Stomach (tissue), 4 donors: ENCODE measurements around the gene THSD7A.

Source experiments
- EP300 ChIP-seq: sonication (generic); formaldehyde crosslinking; IDR thresholded peaks from one replicate; pipeline ENCODE4 v1.6.1; 2017; ENCODE audit warnings: antibody characterized with exemption
- POLR2A ChIP-seq, 4 donors: fragments of 450-650 bp; IDR thresholded peaks; one replicate each; pipeline ENCODE4 v1.6.1; 2016; ENCODE audit warnings: antibody characterized with exemption in 4 of 4, control low read depth in 2 of 4, mild to moderate bottlenecking in 1 of 4, moderate library complexity in 1 of 4
- TF ChIP-seq, protein P1 (sequence below), 7 experiments: fragments of 450-650 bp in 4 of 7; fragments of 200-600 bp in 3 of 7; sonication (generic) in 3 of 7; IDR thresholded peaks; one replicate each; pipeline ENCODE4 v1.5.1; 2016 to 2019; ENCODE audit warnings: antibody characterized with exemption in 7 of 7, control low read depth in 2 of 7, mild to moderate bottlenecking in 1 of 7

DNA sequence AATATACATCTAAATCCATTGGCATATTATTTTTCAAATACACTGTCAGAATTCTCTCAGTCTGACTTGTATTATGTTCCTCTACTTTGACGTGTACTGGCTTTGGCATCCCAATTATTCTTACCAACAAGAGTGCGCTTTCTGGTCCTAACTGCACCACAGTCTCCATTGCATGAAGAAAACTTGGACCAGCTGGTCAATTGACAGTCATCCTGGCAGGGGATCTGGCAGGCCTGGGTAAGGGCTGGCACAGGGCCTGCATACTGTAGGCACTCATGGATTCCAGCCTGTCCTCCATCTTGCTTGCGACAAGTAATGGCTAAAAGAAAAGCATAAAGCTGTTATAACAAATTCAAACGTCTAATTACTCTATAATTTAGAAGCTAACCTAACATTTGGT is 384.9 kb downstream of the THSD7A start:
- TF ChIP-seq EP300 = no peak
- TF ChIP-seq, protein P1, sequence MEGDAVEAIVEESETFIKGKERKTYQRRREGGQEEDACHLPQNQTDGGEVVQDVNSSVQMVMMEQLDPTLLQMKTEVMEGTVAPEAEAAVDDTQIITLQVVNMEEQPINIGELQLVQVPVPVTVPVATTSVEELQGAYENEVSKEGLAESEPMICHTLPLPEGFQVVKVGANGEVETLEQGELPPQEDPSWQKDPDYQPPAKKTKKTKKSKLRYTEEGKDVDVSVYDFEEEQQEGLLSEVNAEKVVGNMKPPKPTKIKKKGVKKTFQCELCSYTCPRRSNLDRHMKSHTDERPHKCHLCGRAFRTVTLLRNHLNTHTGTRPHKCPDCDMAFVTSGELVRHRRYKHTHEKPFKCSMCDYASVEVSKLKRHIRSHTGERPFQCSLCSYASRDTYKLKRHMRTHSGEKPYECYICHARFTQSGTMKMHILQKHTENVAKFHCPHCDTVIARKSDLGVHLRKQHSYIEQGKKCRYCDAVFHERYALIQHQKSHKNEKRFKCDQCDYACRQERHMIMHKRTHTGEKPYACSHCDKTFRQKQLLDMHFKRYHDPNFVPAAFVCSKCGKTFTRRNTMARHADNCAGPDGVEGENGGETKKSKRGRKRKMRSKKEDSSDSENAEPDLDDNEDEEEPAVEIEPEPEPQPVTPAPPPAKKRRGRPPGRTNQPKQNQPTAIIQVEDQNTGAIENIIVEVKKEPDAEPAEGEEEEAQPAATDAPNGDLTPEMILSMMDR (IDR thresholded peaks at IDR 0.05) = no peak
- no peak for TF ChIP-seq POLR2A (IDR thresholded peaks at IDR 0.05)
